K562 (cell line): ENCODE measurements around the gene GZMM. TPM values are rescaled to one million over a fixed set of nuclear protein-coding genes. Genes with fewer than 3 reads are reported as not detected.
A peak's percentile ranks its signal among the peaks of the same experiment; 100 is the strongest.

Experiments
- ATAC-seq: fragments of 200-7000 bp; cut with Tn5 transposase; 3 replicates; pipeline ENCODE4 v1.9.1; 2020; ENCODE audit warnings: moderate library complexity
- BruUV-seq: library from RNA; stranded (reverse); fragments of 400-500 nt; replicated peaks from 2 replicates; lab custom pipeline; 2021; lab: Mats Ljungman, UMichigan
- CTCF ChIA-PET: fragments of 300-600 bp; formaldehyde crosslinking; extraction: SDS; loops from one replicate; lab custom pipeline; 2021; ENCODE audit warnings: low intra/inter-chr PET ratio; lab: Yijun Ruan, JAX
- POLR2A ChIA-PET: fragments of 300-600, 350-650 bp; sonication (Branson Sonifier 250); formaldehyde crosslinking; extraction: SDS; loops from one replicate; lab custom pipeline; 2021; ENCODE audit warnings: antibody characterized with exemption, inconsistent platforms; lab: Yijun Ruan, JAX
- DNase-seq, 4 experiments: peaks; one replicate each; pipeline versions ENCODE4 v3.0.0 to v3.0.0-alpha.2; 2011 to 2018; ENCODE audit warnings: low spot score in 3 of 4, mixed read lengths in 3 of 4; ENCODE audit errors: extremely low read depth in 1 of 4
- FAIRE-seq: peaks from 2 replicates; lab custom pipeline; 2011; peaks lifted over from hg19 to GRCh38; lab: Jason Lieb, UNC
- H2AFZ ChIP-seq: 2 replicates; pipeline ENCODE4 v1.6.0; 2011; ENCODE audit warnings: low read depth, low read length, control low read depth, inconsistent platforms
- H3K27ac ChIP-seq: fragments of 200-600 bp; 3 replicates; pipeline ENCODE4 v1.8.0; 2011; ENCODE audit warnings: low read depth, mild to moderate bottlenecking, control low read depth, inconsistent platforms, low read length, moderate library complexity, mixed read lengths; ENCODE audit errors: extremely low read depth
- H3K27me3 ChIP-seq, 2 experiments: fragments of 300-600 bp in 1 of 2; 2 replicates in 1 of 2; 3 replicates in 1 of 2; pipeline versions ENCODE4 v1.6.0 to v1.8.0; 2011; ENCODE audit warnings: inconsistent platforms in 2 of 2, low read length in 2 of 2, mild to moderate bottlenecking in 1 of 2, mixed read lengths in 1 of 2, moderate library complexity in 1 of 2; ENCODE audit not compliant: control insufficient read depth in 2 of 2, insufficient read depth in 2 of 2
- H3K36me3 ChIP-seq: fragments of 300-600 bp; 3 replicates; pipeline ENCODE4 v1.8.0; 2011; ENCODE audit warnings: mild to moderate bottlenecking, low read length, inconsistent platforms; ENCODE audit not compliant: control insufficient read depth, insufficient read depth
- H3K4me1 ChIP-seq, 2 experiments: fragments of 200-600 bp in 1 of 2; replicated peaks in 1 of 2; 2 replicates in 1 of 2; 3 replicates in 1 of 2; pipeline versions ENCODE4 v1.5.1 to v1.8.0; 2011; ENCODE audit warnings: inconsistent platforms in 2 of 2, low read length in 2 of 2, mild to moderate bottlenecking in 1 of 2, mixed read lengths in 1 of 2, moderate library complexity in 1 of 2; ENCODE audit not compliant: control insufficient read depth in 2 of 2, insufficient read depth in 2 of 2
- H3K4me2 ChIP-seq: 2 replicates; pipeline ENCODE4 v1.6.1; 2011; ENCODE audit warnings: low read length, control low read depth, inconsistent platforms, mixed read lengths; ENCODE audit not compliant: insufficient read depth
- H3K4me3 ChIP-seq: fragments of 200-600 bp; sonication (generic), shearing (Covaris generic); 2 replicates; pipeline ENCODE4 v1.5.1; 2016; ENCODE audit warnings: control low read depth, inconsistent platforms
- H3K79me2 ChIP-seq: fragments of 200-600 bp; 3 replicates; pipeline ENCODE4 v1.8.0; 2011; ENCODE audit warnings: low read length, inconsistent platforms; ENCODE audit not compliant: control insufficient read depth, insufficient read depth
- H3K9ac ChIP-seq, 2 experiments: 2 replicates each; pipeline versions ENCODE4 v1.6.0 to v1.6.1; 2011; ENCODE audit warnings: low read depth in 2 of 2, low read length in 2 of 2, control low read depth in 1 of 2, inconsistent platforms in 1 of 2, mild to moderate bottlenecking in 1 of 2, mixed read lengths in 1 of 2; ENCODE audit not compliant: insufficient read depth in 1 of 2
- H3K9me1 ChIP-seq: one replicate; pipeline ENCODE4 v1.6.0; 2011; ENCODE audit warnings: inconsistent platforms, mild to moderate bottlenecking, low read length, moderate library complexity; ENCODE audit not compliant: control insufficient read depth, insufficient read depth
- H3K9me3 ChIP-seq: replicated peaks from 2 replicates; pipeline ENCODE4 v1.5.1; 2011; ENCODE audit warnings: low read depth, low read length, inconsistent platforms; ENCODE audit not compliant: control insufficient read depth, insufficient read depth
- H4K20me1 ChIP-seq: replicated peaks from 2 replicates; pipeline ENCODE4 v1.6.1; 2011; ENCODE audit warnings: low read length, inconsistent platforms, mixed read lengths; ENCODE audit not compliant: control insufficient read depth, insufficient read depth
- ARID4B ChIP-seq: sonication (generic); formaldehyde crosslinking; IDR thresholded peaks from 2 replicates; pipeline ENCODE4 v1.8.0; 2022; ENCODE audit warnings: mild to moderate bottlenecking, missing genetic modification reagents
- REST ChIP-seq, 2 experiments: fragments of 450-650 bp; formaldehyde crosslinking in 1 of 2; IDR thresholded peaks; 2 replicates each; pipeline versions ENCODE4 v1.4.0 to v1.6.1; 2014 to 2020; ENCODE audit warnings: mild to moderate bottlenecking in 2 of 2, borderline replicate concordance in 1 of 2, low read depth in 1 of 2
- WGBS: fragments of 100-300 bp; shearing (Covaris generic); methylation state at CpG from one replicate; pipeline ENCODE4 v1.1.6; 2016; ENCODE audit warnings: low coverage, mixed read lengths; ENCODE audit not compliant: insufficient coverage; ENCODE audit errors: missing lambda C conversion rate; 5-methylcytosine and 5-hydroxymethylcytosine counted together
- in situ Hi-C: fragments of 300-500 bp; cut with MboI; formaldehyde crosslinking; loops from 4 replicates; pipeline ENCODE4 v1.15.0; 2018; ENCODE audit warnings: inconsistent platforms, mixed read lengths
- intact Hi-C: fragments of 100-400 bp; cut with micrococcal nuclease; formaldehyde crosslinking; loops from 2 replicates; pipeline ENCODE4 v1.14.2; 2022
- polyA plus RNA-seq, 8 experiments: library from polyadenylated mRNA; depleted of rRNA in 4 of 8; stranded (reverse) in 5 of 8; unstranded in 3 of 8; fragments of >200 nt; fragmentation: Nextera tagmentation in 2 of 8; fragmentation: Illumina TruSeq in 1 of 8; extraction: Ambion mirVana in 2 of 8; extraction: Trizol in 1 of 8; gene quantifications; 2 replicates each; pipeline versions ENCODE4 v1.2.1 to v1.2.3, GENCODE V29; 2011 to 2014; ENCODE audit warnings: inconsistent platforms in 1 of 8, missing spikeins in 1 of 8
- total RNA-seq, 7 experiments: library from RNA; depleted of rRNA in 6 of 7; stranded (reverse); fragments of >200 nt in 6 of 7; fragmentation: Illumina TruSeq in 2 of 7; extraction: Trizol in 2 of 7; gene quantifications; 2 replicates each; pipeline versions ENCODE4 v1.2.1 to v1.2.3, GENCODE V29; 2011 to 2021; ENCODE audit warnings: low replicate concordance in 1 of 7
- TF ChIP-seq, protein P1 (sequence below): fragments of 250-450 bp; sonication (Bioruptor Pico); IDR thresholded peaks from 2 replicates; pipeline ENCODE4 v1.5.0; 2020; ENCODE audit warnings: mild to moderate bottlenecking, borderline replicate concordance

Gene GZMM
- total and polyA plus RNA-seq, 9 of the 15 experiments (the other 6 are each of a cell fraction or from before 2014, with no cell fraction given): 0.08 to 2.6 (median 0.70) TPM; not detected in 2

- Histone ChIP-seq H3K9me1 (peaks cover 15% of the 10 kb centered on the region), H3K27ac (peak overlapping the region; percentile 94), H3K4me3 (peak overlapping the region; percentile 99), H3K4me1 (peaks cover 28 to 73% of the 10 kb centered on the region in 2 experiments), H3K4me2 (peak overlapping the region; percentile 92), H4K20me1 (peaks cover 51% of the 10 kb centered on the region), H3K27me3 (no peaks in the 10 kb centered on the region), H3K36me3 (peaks cover 33% of the 10 kb centered on the region; the same call in 2 of the 3 replicates), H3K9me3 (peaks cover 8% of the 10 kb centered on the region), H2AFZ (no peak overlapping the region), H3K9ac (peak overlapping the region; percentile 89 to 96), H3K79me2 (peaks cover 64% of the 10 kb centered on the region)
- CTCF ChIA-PET: no interaction called here
- intact Hi-C loops: no loop called here
- FAIRE-seq (no peak), ATAC-seq (no peak), DNase-seq (no peak)
- in situ Hi-C loops: no loop called here
- POLR2A ChIA-PET: interaction anchor here (1.8 to 2.0 kb wide), 2 partner anchors 11 to 40 kb away, joined by 8 to 41 read pairs; no protein-coding TSS in a partner anchor
- WGBS: 2% methylated on average over 15 of the region's 15 CpGs
- no TSS peak for BruUV-seq
- TF ChIP-seq, protein P1, sequence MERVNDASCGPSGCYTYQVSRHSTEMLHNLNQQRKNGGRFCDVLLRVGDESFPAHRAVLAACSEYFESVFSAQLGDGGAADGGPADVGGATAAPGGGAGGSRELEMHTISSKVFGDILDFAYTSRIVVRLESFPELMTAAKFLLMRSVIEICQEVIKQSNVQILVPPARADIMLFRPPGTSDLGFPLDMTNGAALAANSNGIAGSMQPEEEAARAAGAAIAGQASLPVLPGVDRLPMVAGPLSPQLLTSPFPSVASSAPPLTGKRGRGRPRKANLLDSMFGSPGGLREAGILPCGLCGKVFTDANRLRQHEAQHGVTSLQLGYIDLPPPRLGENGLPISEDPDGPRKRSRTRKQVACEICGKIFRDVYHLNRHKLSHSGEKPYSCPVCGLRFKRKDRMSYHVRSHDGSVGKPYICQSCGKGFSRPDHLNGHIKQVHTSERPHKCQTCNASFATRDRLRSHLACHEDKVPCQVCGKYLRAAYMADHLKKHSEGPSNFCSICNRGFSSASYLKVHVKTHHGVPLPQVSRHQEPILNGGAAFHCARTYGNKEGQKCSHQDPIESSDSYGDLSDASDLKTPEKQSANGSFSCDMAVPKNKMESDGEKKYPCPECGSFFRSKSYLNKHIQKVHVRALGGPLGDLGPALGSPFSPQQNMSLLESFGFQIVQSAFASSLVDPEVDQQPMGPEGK: no peak
- 0 out of 2 replicates have a peak, but pooled peaks have one; percentile 0 for TF ChIP-seq ARID4B
- TF ChIP-seq REST (IDR thresholded peaks at IDR 0.05; ENCODE audit: borderline replicate concordance): no peak
- 0 out of 2 replicates have a peak, but pooled peaks have one; percentile 45 for TF ChIP-seq REST (CRISPR knock-in tag; IDR thresholded peaks at IDR 0.05; ENCODE audit: low read depth)
These were observed 29.6 kb downstream of the GZMM start for GRCh38 chr19:573519-573825.
